Stimulated activated CD4-positive, alpha-beta T cell treated with anti-CD3 and anti-CD28 coated beads, Interleukin-2, amount 100 ng/mL, for 4 hours (primary cell): ENCODE data around the gene SLAMF1.

Experiments
- DNase-seq: peaks from one replicate; pipeline ENCODE4 v3.0.0-alpha.2; 2020; ENCODE audit warnings: low read depth

SLAMF1 gene

GRCh38 chr1:160638926-160639325 lies 7.9 kb downstream of the SLAMF1 start:
- no peak for DNase-seq

GRCh38 chr1:160638540-160638857 lies 8.3 kb downstream of the SLAMF1 start:
- no peak for DNase-seq

- DNase-seq: peak; percentile 44
Measured at GRCh38 chr1:160637821-160638539, 8.9 kb downstream of the SLAMF1 start.

- DNase-seq: no peak
Measured at GRCh38 chr1:160637065-160637464, 9.8 kb downstream of the SLAMF1 start.

GRCh38 chr1:160636547-160636946 lies 10.3 kb downstream of the SLAMF1 start:
- DNase-seq: no peak

GRCh38 chr1:160636076-160636475 lies 10.8 kb downstream of the SLAMF1 start:
- DNase-seq: no peak

- DNase-seq: no peak
Measured at GRCh38 chr1:160634543-160635491, 12.0 kb downstream of the SLAMF1 start.

GRCh38 chr1:160633330-160633903 lies 13.4 kb downstream of the SLAMF1 start:
- no peak for DNase-seq

GRCh38 chr1:160631983-160632625 lies 14.7 kb downstream of the SLAMF1 start:
- DNase-seq: no peak

GRCh38 chr1:160630523-160631451 lies 16.1 kb downstream of the SLAMF1 start:
- DNase-seq: no peak

GRCh38 chr1:160629286-160630210 lies 17.3 kb downstream of the SLAMF1 start:
- DNase-seq: peak; percentile 62

- DNase-seq: no peak
Measured at GRCh38 chr1:160628799-160629263, 18.0 kb downstream of the SLAMF1 start.

- DNase-seq: peak; percentile 66
Measured at GRCh38 chr1:160627677-160628289, 19.1 kb downstream of the SLAMF1 start.

- DNase-seq: no peak
Measured at GRCh38 chr1:160626509-160627342, 20.1 kb downstream of the SLAMF1 start.

GRCh38 chr1:160625725-160626498 lies 20.9 kb downstream of the SLAMF1 start:
- peak; percentile 66 for DNase-seq

GRCh38 chr1:160625321-160625720 lies 21.5 kb downstream of the SLAMF1 start:
- no peak for DNase-seq

GRCh38 chr1:160624464-160624863 lies 22.4 kb downstream of the SLAMF1 start:
- no peak for DNase-seq

- no peak for DNase-seq
Measured at GRCh38 chr1:160623862-160624261, 23.0 kb downstream of the SLAMF1 start.
